Epithelial cell of esophagus (primary cell): Measurements from ENCODE around the gene XCL2.
A peak's percentile ranks its signal among the peaks of the same experiment; 100 is the strongest.
"Not testable (repeated sequence)": the region's sequence is repeated elsewhere in the genome, so short reads cannot be mapped to it uniquely, and the experiment has no call there.

ENCODE experiments used
- DNase-seq: peaks from one replicate; pipeline ENCODE4 v3.0.0; 2010; ENCODE audit warnings: low read depth
- H3K4me3 ChIP-seq: 2 replicates; pipeline ENCODE4 v1.5.1; 2011; ENCODE audit warnings: mild to moderate bottlenecking, low read length, control low read depth
- TF ChIP-seq, protein P1 (sequence below): IDR thresholded peaks from 2 replicates; pipeline ENCODE4 v1.5.1; 2011; ENCODE audit warnings: low read depth, mild to moderate bottlenecking, low read length, control low read depth, inconsistent platforms; ENCODE audit not compliant: insufficient read depth; ENCODE audit errors: missing control alignments

Gene XCL2

DNA sequence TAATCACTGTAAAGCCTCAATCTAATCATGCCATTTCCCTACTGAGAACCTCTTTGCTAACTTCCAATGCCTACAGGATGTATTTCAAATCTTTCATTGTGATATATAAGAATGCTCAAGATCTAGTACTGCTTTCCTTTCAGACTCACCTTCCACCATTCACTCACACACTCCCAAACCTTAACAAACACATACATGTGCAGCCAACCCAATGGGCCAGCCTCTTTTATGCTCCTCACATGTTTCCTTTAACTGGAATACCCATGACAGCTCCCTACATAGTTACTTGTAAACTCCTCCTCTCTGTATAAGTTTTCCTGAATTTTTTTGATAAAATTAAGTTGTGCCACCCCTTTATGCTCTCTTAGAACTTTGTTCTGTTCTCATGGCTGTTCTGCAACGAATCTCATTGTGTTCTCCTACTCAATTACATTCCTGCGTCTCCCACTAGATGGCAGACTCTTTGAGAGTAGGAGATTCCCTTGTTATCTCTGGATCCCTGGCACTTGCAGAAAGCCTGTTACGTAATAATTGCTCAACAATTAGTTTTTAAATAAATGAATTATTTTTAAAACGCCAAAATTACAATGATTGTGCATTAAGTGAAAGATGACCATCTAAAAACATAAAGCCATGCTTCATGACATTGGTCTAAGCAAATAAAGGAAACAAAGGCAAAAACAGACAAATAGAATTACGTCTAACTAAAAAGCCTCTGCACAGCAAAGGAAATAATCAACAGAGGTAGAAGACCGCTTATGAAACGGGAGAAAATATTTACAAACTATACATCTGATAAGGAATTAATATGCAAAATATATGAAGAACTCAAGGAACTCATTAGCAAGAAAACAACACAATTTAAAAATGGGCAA lies 2.1 kb upstream of the XCL2 start:
- H3K4me3 ChIP-seq: not testable (repeated sequence)
- TF ChIP-seq, protein P1, sequence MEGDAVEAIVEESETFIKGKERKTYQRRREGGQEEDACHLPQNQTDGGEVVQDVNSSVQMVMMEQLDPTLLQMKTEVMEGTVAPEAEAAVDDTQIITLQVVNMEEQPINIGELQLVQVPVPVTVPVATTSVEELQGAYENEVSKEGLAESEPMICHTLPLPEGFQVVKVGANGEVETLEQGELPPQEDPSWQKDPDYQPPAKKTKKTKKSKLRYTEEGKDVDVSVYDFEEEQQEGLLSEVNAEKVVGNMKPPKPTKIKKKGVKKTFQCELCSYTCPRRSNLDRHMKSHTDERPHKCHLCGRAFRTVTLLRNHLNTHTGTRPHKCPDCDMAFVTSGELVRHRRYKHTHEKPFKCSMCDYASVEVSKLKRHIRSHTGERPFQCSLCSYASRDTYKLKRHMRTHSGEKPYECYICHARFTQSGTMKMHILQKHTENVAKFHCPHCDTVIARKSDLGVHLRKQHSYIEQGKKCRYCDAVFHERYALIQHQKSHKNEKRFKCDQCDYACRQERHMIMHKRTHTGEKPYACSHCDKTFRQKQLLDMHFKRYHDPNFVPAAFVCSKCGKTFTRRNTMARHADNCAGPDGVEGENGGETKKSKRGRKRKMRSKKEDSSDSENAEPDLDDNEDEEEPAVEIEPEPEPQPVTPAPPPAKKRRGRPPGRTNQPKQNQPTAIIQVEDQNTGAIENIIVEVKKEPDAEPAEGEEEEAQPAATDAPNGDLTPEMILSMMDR: peak; percentile 67
- DNase-seq: peak; percentile 69

- H3K4me3 ChIP-seq, DNase-seq: not testable (repeated sequence)
Measured at GRCh38 chr1:168542978-168543377, 819 bp downstream of the XCL2 start.

DNA sequence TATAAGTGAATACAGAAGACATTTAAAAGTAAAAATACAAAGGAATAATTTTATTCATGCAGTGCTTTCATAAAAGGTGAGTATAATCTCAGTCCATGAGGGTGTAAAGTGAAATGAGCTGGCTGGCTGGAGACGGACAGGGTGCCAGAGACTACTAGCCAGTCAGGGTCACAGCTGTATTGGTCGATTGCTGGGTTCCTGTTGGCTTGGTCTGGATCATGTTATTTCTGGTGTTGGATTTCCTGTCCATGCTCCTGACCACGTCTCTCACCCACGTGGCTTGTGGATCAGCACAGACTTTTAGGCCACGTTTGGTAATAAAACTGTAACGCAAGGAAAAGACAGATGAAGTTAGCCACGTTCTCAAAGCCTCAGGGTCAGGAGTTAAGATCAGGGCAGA lies 3.0 kb downstream of the XCL2 start:
- DNase-seq, H3K4me3 ChIP-seq: not testable (repeated sequence)

DNA sequence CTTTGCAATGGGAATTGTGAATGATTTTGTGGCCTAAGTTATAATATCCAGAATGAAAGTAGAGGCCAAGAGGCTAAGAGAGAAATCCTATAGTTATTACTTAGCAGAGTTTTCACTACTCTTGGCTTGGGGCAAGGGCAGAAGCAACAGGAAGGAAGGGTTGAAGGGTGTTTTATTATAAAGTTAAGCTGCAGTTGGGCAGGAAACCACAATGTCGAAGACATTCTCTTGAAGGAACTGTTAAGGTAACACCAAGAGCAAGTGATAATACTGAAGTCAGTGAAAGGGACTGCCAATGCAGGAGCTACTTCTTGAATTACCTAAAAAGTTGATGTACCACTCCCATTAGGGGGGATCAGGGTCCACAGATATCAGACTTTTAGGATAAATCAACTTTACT lies 8.3 kb downstream of the XCL2 start:
- DNase-seq: no peak
- TF ChIP-seq, protein P1: no peak
- H3K4me3 ChIP-seq: no peak overlapping the region

DNA sequence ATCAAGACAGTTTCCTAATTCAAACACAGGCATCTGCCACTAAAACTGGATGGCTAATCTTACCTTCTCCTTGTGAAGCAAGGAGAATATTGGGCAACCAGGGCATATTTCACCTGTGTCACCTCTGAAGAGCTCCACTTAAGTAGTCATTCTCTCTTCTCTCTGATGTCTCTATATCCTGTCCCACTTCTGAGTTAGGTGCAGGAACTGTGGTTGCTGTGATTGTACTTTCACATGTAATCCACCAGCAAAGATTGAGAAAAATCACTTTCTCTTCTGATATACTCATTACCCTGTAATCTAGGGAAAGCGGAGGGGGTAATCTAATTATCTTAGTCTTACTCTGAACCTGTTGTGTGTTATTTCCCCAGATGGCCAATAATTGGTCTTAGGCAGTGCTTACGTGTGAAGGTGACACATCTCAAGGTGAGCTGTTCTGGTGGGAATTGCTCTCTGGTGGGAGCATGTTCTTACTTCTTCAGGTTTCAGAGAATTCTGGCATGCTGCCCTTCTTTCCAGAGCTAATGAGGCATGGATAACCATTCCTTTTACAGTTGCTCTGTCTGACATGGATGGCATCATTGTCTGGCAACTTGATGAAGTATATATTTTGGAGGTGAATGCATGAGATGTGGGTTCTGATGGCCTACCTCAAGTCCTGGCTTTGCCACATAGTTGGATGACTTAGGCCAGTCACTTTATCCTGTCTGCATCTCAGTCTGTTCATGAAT lies 12.0 kb downstream of the XCL2 start:
- DNase-seq: no peak
- TF ChIP-seq, protein P1: no peak

GRCh38 chr1:168529518-168529917 lies 14.3 kb downstream of the XCL2 start:
- no peak for DNase-seq
- H3K4me3 ChIP-seq: no peak overlapping the region
- TF ChIP-seq, protein P1: no peak

More for the DNA sequence above, 12.0 kb downstream of the XCL2 start:
- no peak overlapping the region for H3K4me3 ChIP-seq

- TF ChIP-seq, protein P1: no peak
- no peak for DNase-seq
- H3K4me3 ChIP-seq: no peak overlapping the region
Measured at GRCh38 chr1:168521401-168522000, 22.3 kb downstream of the XCL2 start.

- H3K4me3 ChIP-seq: no peak overlapping the region
- no peak for DNase-seq
- TF ChIP-seq, protein P1: no peak
Measured at GRCh38 chr1:168520832-168521231, 23.0 kb downstream of the XCL2 start.
